Muscle of leg (tissue), 11 donors: ENCODE results near the gene PCBP3. TPM values are rescaled to one million over a fixed set of nuclear protein-coding genes. Genes with fewer than 3 reads are reported as not detected.

ENCODE experiments used
- DNase-seq: peaks from one replicate; pipeline ENCODE4 v3.0.0; 2013
- H3K27ac ChIP-seq: one replicate; pipeline ENCODE4 v1.5.1; 2013; ENCODE audit warnings: mild to moderate bottlenecking, low read length, control low read depth
- H3K27me3 ChIP-seq: one replicate; pipeline ENCODE4 v1.6.1; 2013; ENCODE audit warnings: low read length; ENCODE audit not compliant: control insufficient read depth, insufficient read depth
- H3K36me3 ChIP-seq: one replicate; pipeline ENCODE4 v1.6.1; 2013; ENCODE audit warnings: low read length; ENCODE audit not compliant: control insufficient read depth, insufficient read depth
- H3K4me1 ChIP-seq: one replicate; pipeline ENCODE4 v1.6.1; 2013; ENCODE audit warnings: low read length; ENCODE audit not compliant: control insufficient read depth, insufficient read depth
- H3K4me3 ChIP-seq: one replicate; pipeline ENCODE4 v1.5.1; 2013; ENCODE audit warnings: low read length, control low read depth
- H3K9me3 ChIP-seq: replicated peaks from 2 replicates; pipeline ENCODE4 v1.6.1; 2013; ENCODE audit warnings: low read depth, low read length; ENCODE audit not compliant: control insufficient read depth
- WGBS: methylation state at CpG from one replicate; pipeline ENCODE4 v1.1.5; 2013; ENCODE audit warnings: missing lambda C conversion rate; ENCODE audit not compliant: insufficient coverage; 5-methylcytosine and 5-hydroxymethylcytosine counted together
- polyA plus RNA-seq, 8 donors: library from polyadenylated mRNA; unstranded; fragments of 120-200 nt; gene quantifications; one replicate each; pipeline versions ENCODE4 v1.2.1 to v1.2.3, GENCODE V29; 2013; ENCODE audit warnings: inconsistent platforms in 1 of 8, low replicate concordance in 1 of 8; ENCODE audit not compliant: insufficient read length in 8 of 8, insufficient read depth in 1 of 8
- total RNA-seq: library from RNA; stranded (reverse); fragments of 120-200 nt; gene quantifications from one replicate; pipeline ENCODE4 v1.2.4, GENCODE V29; 2013

The PCBP3 gene
- total and polyA plus RNA-seq, 9 donors: 0.76 to 2.3 (median 1.2) TPM

DNA sequence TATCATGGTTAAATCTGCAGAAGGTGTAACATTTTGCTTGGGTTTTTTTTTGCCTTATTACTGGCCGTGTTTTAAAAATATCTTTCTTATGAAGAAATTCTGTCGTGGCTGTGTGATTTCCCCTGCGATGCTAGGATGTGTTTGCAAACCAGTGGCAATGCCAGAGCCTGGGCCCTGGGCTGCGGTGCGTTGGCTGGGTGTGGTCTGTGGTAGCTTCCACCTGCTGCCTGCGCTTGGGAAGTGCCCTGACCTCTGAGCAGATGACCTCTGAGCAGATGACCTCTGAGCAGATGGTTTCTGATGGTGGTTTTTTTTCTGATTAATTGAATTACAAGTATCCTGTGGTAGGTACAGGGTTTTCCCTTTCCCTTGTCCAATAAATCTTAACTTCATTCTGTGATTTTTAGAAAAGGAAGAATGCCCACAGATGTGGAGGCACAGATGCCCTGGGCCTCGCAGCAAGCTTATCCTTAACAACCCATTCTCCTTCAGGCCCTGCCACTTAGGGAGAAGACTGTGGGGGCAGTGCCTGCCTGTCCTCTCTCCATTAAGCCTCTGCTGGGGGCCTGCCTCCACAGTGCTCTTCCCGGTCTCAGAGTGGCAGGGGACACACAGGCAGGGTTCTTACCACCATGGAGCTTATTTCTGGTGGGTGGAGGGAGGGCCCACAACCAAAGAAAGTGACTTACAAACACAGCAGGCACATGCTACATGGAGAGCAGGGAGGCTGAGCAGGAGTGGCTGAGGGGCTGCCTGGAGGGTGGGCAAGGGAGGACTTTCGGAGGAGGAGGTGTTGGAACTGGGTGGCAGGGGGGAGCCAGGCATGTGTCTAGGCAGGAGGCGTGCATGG is 81.7 kb downstream of the PCBP3 start:
- no peak for DNase-seq
- H3K36me3 ChIP-seq: no peaks in the 10 kb centered on the region
- H3K4me3 ChIP-seq: no peak overlapping the region
- no peaks in the 10 kb centered on the region for H3K9me3 ChIP-seq
- H3K4me1 ChIP-seq: peaks cover 24% of the 10 kb centered on the region
- no peak overlapping the region for H3K27ac ChIP-seq
- peaks cover 9% of the 10 kb centered on the region for H3K27me3 ChIP-seq
- 68% methylated on average over 8 of the region's 10 CpGs for WGBS

DNA sequence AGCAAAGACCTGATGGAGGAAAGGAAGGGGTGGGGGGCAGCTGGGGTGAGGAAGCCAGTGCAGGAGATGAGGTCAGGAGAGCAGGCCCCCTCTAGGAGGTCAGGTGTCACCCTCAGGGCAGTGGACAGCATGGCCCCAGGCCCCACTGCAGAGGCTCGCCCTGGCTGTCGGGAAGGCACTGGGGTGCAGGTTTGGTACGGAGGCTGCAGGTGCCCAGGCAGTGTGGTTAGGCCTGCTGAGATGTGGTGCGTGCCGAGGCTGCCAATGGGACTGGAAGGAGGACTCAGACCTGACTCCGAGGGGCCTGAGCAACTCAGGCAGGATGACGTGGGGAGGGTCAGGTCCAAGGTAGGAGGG is 82.3 kb downstream of the PCBP3 start:
- H3K9me3 ChIP-seq: no peaks in the 10 kb centered on the region
- WGBS: 94% methylated on average over 6 of the region's 7 CpGs
- H3K4me3 ChIP-seq: no peak overlapping the region
- no peak for DNase-seq
- H3K27me3 ChIP-seq: peaks cover 5% of the 10 kb centered on the region
- no peak overlapping the region for H3K27ac ChIP-seq
- no peaks in the 10 kb centered on the region for H3K36me3 ChIP-seq
- H3K4me1 ChIP-seq: peaks cover 24% of the 10 kb centered on the region

DNA sequence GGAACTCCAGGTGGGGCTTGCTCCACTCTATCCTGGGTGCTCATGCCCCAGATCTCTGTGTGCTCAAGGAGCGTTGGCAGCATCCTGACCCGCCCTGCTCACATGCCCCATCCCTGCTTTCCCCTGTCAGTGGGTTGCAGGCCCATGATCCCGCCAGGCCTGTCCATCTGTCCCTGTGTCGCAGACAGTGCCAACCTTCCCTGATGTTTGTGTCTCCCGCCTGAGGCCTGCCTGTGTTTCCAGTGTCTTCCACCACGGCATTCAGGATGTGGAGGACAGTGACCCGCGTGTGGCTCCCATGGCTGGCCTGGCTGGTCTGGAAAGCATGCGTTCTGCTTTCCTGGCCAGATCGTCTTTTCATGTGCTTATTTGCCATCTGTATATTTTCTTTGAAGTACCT is 82.9 kb downstream of the PCBP3 start:
- peaks cover 4% of the 10 kb centered on the region for H3K27me3 ChIP-seq
- H3K4me3 ChIP-seq: no peak overlapping the region
- peaks cover 24% of the 10 kb centered on the region for H3K4me1 ChIP-seq
- WGBS: 89% methylated on average over 7 of the region's 10 CpGs
- no peak for DNase-seq
- no peaks in the 10 kb centered on the region for H3K9me3 ChIP-seq
- H3K36me3 ChIP-seq: no peaks in the 10 kb centered on the region
- no peak overlapping the region for H3K27ac ChIP-seq

DNA sequence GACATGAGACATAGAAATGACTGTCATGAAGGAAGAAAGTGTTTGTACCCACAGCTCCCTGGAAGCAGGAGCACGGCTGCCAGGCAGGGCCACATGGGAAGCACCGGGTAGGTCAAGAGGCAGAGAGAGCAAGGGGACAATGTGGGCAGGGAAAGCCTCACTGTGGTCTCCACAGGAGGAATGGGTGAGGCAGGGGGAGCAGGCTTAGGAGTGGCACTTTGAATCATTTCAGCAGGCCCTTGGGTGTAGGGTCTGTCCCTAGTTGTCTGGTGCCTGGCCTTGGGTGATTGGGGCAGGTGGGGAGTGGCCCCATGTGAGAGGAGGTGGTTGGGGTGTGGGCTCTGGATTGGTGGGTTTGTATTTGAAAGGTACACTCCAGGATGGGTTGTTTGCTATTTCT is 83.9 kb downstream of the PCBP3 start:
- Histone ChIP-seq H3K36me3 (no peaks in the 10 kb centered on the region), H3K27ac (no peak overlapping the region), H3K4me1 (peaks cover 24% of the 10 kb centered on the region), H3K27me3 (peaks cover 4% of the 10 kb centered on the region), H3K9me3 (no peaks in the 10 kb centered on the region), H3K4me3 (no peak overlapping the region)
- 52% methylated on average over 2 of the region's 2 CpGs for WGBS
- no peak for DNase-seq

DNA sequence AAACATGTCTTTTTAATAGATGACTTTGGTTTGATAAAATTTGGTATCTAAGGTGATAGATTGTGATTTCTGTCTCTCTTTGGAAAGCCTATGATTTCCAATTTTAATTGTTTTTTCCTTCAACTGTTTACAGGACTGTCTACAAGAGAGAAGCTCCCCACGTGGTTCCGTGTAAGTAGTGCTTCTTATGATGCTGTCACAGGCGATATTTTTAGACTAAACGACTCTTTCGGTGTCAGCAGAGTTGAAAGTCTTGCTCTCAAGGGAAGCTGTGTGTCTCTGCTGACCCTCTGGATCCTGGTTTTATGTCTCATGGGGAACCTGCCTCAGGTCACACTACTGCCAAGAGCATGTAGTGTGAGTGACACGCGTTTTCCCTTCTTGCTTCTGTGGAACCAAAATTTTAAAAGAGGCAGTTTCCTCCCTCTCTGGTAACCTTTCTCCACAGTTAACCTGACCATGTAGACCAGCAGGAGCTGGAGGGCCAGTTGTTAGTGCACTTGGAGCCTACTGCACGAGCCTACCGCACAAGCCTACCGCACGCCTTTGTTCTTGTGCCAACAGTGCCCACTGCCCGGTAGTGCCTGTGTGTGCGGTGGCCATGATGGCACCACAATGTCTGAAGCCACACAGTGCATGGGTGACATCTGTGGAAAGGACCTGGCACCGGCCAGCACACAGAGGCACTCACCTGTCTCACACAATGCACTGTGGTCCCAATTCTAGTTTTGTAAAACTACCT is 91.9 kb downstream of the PCBP3 start:
- no peak overlapping the region for H3K4me3 ChIP-seq
- WGBS: 88% methylated on average over 13 of the region's 14 CpGs
- no peaks in the 10 kb centered on the region for H3K4me1 ChIP-seq
- no peak overlapping the region for H3K27ac ChIP-seq
- H3K9me3 ChIP-seq: no peaks in the 10 kb centered on the region
- H3K27me3 ChIP-seq: no peaks in the 10 kb centered on the region
- DNase-seq: no peak
- H3K36me3 ChIP-seq: no peaks in the 10 kb centered on the region

DNA sequence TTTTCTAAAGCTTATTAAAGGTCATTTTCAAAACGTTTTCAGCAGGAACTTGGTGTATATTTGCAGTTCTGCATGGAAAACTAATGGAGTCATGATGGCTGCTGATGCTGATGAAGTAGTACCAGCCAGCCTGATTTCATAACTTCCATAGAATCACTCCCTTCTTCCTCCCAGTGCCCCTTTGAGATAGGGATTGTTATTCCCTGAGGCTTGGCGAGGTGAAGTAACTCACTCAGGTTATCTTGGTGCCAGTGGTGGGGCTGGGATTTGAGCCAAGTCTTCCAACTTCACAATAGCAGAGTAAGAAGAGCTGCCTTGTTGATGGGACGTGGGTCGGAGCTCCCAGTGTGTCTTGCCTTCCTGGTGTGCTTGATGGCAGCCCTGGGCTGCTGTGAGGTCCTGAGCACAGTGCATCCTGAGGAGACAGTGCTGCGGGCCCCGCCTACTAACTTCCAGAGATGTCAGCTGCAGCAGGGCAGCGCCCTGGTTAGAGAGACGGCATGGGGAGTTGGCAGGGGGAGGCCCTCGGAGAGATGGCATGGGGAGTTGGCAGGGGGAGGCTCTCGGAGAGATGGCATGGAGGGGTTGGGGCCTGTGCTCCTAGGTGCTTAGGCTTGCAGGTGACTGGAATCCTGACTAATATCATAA is 92.6 kb downstream of the PCBP3 start:
- DNase-seq: no peak
- Histone ChIP-seq H3K36me3 (no peaks in the 10 kb centered on the region), H3K4me3 (no peak overlapping the region), H3K4me1 (no peaks in the 10 kb centered on the region), H3K9me3 (no peaks in the 10 kb centered on the region), H3K27ac (no peak overlapping the region), H3K27me3 (no peaks in the 10 kb centered on the region)
- WGBS: 73% methylated on average over 7 of the region's 10 CpGs

DNA sequence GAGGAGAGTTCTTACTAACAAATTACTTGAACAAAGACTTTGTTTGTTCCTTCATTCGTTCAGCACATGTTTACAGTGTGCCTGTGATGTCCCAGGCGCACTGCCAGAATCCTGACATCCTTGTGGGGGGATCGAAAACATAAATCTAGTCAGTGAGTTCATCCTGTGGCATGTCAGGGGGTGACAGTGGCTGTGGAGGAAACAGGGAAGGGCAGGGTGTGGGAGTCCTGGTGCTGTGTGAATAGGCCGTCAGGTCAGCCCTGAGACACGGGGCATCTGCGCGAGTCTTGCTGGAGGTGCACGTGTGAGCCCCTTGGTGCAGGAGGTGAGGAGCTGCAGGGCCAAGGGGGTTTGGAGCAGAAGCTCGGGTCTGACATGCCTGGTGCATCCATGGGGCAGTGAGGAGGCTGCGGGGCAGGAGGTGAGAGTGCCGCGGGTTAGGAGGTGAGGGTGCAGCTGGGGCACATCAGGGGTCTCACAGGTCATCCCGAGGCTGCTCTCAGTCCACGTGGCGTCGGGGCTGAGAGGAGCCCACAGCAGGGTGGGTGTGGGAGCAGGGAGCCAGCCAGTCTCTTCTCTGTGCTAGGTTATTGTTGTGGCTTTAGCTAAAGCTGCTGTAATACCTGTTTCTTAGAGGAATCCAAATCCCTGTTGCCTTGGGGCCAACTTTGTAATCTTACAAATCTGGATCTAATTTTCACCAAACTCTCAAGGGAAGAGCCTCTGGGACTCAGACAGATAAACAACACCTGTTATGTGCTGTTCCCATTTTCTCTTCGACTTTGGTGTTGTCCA is 93.4 kb downstream of the PCBP3 start:
- DNase-seq: no peak
- whole genome bisulfite sequencing: 31% methylated on average over 16 of the region's 17 CpGs
- Histone ChIP-seq H3K27ac (no peak overlapping the region), H3K4me3 (no peak overlapping the region), H3K9me3 (no peaks in the 10 kb centered on the region), H3K27me3 (no peaks in the 10 kb centered on the region), H3K4me1 (no peaks in the 10 kb centered on the region), H3K36me3 (no peaks in the 10 kb centered on the region)

DNA sequence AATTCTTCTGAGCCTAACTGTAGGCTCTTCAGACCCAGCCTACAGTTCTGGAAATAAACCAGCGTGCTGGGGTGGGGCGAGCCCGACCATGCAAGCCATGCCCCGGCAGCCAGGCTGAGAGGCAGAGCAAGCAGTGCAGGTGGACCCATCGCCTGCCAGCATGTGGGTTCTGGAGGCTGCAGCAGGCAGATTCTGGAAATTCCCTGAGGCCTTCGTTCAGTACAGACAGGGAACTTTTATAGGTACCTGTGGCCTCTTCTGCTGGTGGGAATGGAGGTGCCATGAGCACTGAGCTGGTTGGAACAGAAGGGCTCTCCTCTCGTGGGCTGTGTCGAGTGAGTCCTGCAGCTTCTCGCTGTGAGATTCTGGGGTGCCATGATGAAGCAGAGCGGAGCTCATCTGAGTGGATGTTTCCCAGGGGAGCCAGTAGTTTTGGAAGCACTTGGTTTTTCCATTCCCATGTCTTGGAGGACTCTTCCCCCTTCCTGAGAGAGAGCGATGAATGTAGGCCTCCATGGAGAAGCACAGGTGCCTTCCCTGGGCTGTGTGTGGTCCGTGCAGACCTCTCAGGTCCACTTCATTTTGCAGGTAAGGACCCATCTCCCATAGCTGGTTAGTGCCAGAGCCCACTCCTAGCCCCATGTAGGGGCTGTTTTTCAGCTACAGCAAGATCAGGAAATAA is 94.1 kb downstream of the PCBP3 start:
- no peaks in the 10 kb centered on the region for H3K27me3 ChIP-seq
- no peaks in the 10 kb centered on the region for H3K9me3 ChIP-seq
- DNase-seq: no peak
- no peaks in the 10 kb centered on the region for H3K36me3 ChIP-seq
- no peak overlapping the region for H3K27ac ChIP-seq
- 52% methylated on average over 8 of the region's 12 CpGs for WGBS
- no peak overlapping the region for H3K4me3 ChIP-seq
- H3K4me1 ChIP-seq: no peaks in the 10 kb centered on the region

DNA sequence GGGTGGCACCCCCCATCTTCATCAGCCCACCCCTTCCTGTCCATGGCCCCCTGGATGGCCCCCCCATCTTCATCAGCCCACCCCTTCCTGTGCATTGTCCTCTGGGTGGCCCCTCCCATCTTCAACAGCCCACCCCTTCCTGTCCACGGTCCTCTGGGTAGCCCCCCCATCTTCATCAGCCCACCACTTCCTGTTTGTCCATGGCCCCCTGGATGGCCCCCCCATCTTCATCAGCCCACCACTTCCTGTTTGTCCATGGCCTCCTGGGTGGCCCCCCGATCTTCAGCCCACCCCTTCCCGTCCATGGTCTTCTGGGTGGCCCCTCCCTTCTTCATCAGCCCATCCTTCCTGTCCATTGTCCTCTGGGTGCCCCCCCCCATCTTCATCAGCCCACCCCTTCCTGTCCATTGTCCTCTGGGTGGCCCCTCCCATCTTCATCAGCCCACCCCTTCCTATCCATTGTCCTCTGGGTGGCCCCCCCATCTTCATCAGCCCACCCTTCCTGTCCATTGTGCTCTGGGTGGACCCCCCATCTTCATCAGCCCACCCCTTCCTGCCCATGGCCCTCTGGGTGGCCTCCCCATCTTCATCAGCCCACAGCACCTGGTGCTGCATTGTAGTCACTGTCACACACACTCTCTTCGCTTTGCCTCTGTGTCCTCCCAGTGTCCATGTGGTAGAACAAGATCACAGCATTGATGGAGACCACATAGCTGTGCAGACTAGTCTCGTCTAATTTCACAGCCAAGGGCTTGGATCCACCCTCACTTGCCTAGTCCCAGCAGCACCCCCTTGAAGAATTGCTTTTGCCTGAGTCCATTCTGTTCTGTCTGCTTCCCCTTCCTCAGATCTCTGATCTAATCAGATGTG is 95.9 kb downstream of the PCBP3 start:
- Histone ChIP-seq H3K4me3 (no peak overlapping the region), H3K27ac (no peak overlapping the region), H3K4me1 (no peaks in the 10 kb centered on the region), H3K36me3 (no peaks in the 10 kb centered on the region), H3K9me3 (no peaks in the 10 kb centered on the region), H3K27me3 (no peaks in the 10 kb centered on the region)
- no peak for DNase-seq
- WGBS: 77% methylated on average over 3 of the region's 5 CpGs
